Measurements from ENCODE around the gene SYTL4.

Gene SYTL4

DNA sequence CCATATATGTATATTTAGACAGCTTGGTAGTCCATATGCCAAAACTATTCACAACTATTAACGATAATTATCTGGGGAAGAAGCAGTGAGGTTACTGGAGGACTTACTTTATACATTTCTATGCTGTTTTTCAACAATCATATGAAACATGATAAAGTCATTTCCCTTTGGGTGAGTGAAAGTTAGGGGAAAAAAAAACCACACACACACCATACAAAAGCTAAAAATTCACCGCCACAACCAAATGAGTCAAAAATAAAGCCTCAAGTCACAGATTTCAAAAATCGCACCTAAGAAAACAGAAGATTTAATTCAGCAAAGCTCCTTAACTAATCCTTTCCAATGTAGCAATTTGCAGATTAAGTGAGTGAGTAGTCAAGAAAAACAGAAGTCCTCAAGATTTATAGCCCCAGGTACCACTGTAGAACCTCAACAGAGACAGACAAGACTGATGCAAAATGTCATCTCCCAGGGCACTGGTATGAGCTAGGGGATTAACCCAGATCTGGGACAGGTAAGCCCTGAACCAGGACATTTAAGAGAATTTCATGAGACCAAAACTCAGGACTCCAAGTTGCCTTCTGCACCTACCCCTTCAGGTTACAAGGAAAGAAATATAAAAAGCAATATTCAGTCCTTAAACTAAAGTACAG, 35.1 kb downstream of the SYTL4 start:
- in situ Hi-C loops (cut with HindIII; ENCODE audit: low pct_ligation_motif_present, low pct_unique_long_range_greater_than_20kb, low sequenced_read_pairs) = no loop called here

DNA sequence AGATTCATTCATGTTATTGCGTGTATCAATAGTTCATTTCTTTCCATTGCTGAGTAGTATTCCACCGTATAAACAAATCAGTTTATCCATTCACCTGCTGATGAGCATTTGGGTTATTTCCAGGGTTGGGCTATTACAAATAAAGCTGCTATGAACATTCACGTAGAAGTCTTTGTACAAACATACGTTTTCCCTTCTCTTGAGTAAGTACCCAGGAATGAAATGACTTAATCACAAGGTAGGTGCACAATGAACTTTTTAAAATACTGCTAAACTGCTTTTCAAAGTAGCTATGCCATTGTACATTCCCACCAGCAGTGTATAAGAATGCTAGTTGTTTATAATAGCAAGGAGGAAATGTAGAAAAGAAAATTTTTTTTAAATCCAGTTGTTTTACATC, 35.9 kb downstream of the SYTL4 start:
- DNase-seq = no peak
- in situ Hi-C loops (cut with HindIII; ENCODE audit: low pct_ligation_motif_present, low pct_unique_long_range_greater_than_20kb, low sequenced_read_pairs) = no loop called here

More for the DNA sequence above, 35.1 kb downstream of the SYTL4 start:
- no peak for DNase-seq

DNA sequence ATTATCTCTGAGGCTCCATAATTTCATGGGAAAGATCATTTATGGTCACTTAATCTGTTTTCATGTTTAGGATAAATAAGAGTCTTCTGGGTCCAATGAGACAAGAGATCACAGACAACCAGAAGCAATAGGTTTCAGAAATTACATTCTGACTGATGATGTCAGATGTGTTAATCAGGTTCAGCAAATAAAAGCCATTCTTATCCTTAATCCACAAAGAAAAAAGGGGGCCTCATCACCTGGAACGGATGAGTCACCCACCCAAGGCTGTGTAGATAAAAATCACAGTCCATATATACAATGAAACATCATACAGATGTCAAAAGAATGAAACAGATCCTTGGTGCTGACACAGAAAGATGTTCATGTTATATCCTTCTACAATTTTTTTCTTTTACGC, 36.6 kb downstream of the SYTL4 start:
- in situ Hi-C loops (cut with HindIII; ENCODE audit: low pct_ligation_motif_present, low pct_unique_long_range_greater_than_20kb, low sequenced_read_pairs) = no loop called here
- DNase-seq = no peak

DNA sequence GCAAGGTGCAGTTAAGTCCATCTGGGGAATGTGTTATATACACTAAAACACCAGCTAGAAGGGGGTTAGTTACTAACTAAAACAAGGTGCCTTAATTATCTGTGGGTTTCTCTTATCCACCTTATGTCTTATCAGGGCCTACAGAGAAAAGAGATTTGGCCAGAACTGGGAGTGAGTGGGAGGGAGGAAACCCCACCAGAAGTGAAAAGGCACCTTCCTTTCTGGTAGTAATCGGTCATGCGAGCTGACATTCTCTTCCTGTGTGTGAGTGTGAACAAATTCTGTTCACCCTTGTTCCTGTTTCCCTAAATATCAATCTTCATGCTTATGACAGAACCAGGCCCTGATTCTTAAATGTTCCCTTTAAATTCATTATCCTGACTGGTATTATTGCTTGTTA, 44.4 kb downstream of the SYTL4 start:
- in situ Hi-C loops (cut with HindIII; ENCODE audit: low pct_ligation_motif_present, low pct_unique_long_range_greater_than_20kb, low sequenced_read_pairs) = no loop called here
- no peak for DNase-seq

DNA sequence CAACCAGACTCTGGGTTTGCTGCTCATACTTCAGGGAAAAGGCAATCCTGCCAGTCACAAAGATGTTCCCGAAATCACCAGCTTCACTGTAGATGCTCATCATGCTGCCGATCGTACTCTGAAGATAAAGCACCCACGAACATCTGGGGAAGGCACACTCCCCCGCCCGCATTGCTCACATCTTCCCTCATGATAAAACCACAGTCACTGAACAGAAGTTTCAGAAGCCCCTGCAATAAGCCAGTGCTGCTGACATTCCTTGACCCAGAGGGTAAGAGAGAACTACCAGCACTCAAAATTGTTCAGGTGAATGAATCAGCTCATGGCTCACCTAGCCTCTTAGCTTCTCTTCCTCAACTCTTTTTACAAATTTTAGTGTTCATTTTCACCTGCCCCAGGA, 44.8 kb downstream of the SYTL4 start:
- in situ Hi-C loops (cut with HindIII; ENCODE audit: low pct_ligation_motif_present, low pct_unique_long_range_greater_than_20kb, low sequenced_read_pairs) = no loop called here
- no peak for DNase-seq

DNA sequence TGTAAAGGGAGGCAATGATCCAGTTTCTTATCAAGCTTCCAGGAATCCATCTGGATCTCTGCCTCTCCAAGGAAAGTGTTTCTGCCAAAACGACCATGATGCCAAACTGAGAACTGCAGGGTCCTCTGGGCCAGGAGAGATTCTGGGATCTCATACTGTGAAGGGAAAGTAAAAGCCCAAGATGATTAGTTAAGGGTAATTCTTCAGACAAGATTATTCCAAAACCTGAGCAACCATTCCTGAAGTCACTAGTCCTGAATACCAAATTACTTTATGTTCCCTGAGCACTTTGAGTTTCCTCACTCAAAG, 46.0 kb downstream of the SYTL4 start:
- in situ Hi-C loops (cut with HindIII; ENCODE audit: low pct_ligation_motif_present, low pct_unique_long_range_greater_than_20kb, low sequenced_read_pairs) = no loop called here

DNA sequence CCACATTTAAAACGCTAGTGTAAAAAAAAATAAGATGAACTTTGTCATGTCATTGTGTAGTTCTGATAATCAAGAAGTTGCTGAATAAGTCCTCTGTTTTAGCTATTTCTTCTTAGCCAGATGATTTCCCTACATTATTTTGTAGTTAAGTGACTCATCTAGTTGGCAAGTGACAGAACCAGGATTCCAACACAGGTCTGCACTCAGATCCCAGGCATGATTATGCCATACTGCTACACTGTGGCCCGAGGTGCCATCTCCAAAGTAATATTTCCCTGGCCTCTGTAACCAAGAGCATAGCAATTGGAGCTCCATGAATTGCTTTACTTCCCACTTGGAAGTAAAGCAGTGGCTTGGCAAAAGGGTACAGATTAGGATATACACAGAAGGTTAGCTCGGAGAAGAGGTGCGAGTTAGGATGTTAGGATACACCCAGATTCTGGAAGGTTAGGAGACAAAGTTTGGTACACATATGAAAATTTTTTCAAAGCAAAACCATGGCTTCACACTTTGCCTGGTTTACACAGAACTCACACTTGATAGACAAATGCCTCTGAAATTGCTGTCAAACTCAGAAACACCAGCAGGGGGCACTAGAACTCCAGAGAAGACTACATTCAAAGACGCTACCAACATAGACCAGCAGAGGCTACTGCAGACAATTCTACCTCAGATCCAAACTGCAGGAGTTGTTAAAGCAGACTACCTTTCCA, 46.5 kb downstream of the SYTL4 start:
- in situ Hi-C loops (cut with HindIII; ENCODE audit: low pct_ligation_motif_present, low pct_unique_long_range_greater_than_20kb, low sequenced_read_pairs) = no loop called here

More for the DNA sequence above, 46.0 kb downstream of the SYTL4 start:
- DNase-seq = no peak

DNA sequence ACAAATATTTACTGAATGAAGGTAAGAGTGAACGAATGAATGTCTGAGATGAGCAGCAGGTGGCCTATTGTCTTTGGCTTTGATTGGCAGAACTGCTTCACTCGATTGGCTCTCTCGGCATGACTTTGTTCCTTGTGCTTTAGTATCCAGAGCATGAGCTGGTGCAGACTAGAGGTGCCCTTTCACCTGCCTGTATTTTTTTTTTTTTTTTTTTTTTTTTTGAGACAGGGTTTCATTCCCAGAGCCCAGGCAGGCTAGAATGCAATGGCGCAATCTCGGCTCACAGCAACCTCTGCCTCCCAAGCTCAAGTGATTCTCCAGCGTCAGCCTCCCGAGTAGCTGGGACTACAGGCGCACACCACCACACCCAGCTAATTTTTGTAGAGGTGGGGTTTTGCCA, 49.0 kb downstream of the SYTL4 start:
- in situ Hi-C loops (cut with HindIII; ENCODE audit: low pct_ligation_motif_present, low pct_unique_long_range_greater_than_20kb, low sequenced_read_pairs) = no loop called here
- no peak for DNase-seq

More for the DNA sequence above, 46.5 kb downstream of the SYTL4 start:
- peak; percentile 59 for DNase-seq

DNA sequence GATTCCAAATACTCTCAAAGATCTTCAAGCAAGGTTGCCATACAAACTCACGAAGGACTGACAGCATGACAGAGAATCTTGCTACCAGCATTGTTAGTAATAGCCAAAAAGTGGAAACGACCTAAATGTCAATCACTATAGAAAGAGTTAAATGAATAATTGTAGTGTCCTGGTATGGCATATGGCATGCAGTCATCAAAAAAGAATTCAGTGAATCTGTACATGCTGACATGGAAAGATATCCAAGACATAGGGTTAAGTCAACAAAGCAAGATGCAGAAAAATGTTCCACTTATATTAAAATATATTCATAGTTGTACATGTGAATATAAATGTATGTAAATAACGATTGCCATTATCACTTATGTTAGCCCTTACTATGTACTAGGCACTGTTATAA, 50.3 kb downstream of the SYTL4 start:
- no peak for DNase-seq
- in situ Hi-C loops (cut with HindIII; ENCODE audit: low pct_ligation_motif_present, low pct_unique_long_range_greater_than_20kb, low sequenced_read_pairs) = no loop called here

DNA sequence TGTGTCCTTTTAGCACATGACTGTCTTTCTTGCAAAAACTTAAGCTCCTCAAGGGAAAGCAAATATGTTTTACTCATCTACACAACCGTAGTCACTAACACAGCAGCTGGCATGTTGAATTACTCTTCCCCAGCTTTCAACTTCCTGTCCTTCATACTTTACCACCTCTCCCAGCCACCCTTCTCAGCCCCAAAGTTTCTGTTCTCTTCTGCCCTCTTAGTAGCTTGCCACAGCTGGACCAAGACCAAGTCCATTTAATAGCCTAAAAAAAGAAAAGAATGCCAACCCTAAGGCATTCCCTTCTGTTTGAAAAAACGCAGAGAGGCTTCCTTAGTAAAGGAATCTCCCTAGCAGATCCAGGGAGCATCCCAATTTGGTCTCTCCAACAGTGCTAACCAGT, 51.2 kb downstream of the SYTL4 start:
- DNase-seq = no peak
- in situ Hi-C loops (cut with HindIII; ENCODE audit: low pct_ligation_motif_present, low pct_unique_long_range_greater_than_20kb, low sequenced_read_pairs) = no loop called here

DNA sequence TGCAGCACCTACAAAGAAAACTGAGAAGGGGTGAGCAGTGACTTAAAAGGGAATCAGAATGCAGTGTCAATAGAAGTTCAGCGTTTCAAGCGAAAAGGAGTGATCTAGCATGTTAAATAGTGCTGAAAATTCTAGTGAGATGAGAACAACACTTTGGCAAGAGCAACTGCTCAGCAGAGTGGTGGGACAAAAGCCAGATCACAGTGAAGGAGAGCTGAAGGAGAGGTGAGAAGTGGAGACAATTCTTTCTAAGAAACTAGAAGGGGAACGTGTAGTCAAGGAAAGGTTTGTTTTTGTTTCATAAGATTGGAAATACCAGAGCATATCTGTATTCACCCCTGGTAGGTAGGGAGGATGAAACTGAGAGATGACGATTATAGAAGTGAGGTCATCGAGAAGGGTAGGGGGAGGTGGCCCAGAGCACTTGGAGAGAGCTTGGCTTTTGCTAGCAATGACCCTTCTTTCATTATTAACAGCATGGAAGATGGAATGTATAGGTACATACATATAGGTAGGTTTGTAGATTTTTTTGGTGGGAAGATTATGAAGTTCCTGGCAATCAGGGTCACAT, 54.2 kb downstream of the SYTL4 start:
- no peak for DNase-seq
- in situ Hi-C loops (cut with HindIII; ENCODE audit: low pct_ligation_motif_present, low pct_unique_long_range_greater_than_20kb, low sequenced_read_pairs) = no loop called here

DNA sequence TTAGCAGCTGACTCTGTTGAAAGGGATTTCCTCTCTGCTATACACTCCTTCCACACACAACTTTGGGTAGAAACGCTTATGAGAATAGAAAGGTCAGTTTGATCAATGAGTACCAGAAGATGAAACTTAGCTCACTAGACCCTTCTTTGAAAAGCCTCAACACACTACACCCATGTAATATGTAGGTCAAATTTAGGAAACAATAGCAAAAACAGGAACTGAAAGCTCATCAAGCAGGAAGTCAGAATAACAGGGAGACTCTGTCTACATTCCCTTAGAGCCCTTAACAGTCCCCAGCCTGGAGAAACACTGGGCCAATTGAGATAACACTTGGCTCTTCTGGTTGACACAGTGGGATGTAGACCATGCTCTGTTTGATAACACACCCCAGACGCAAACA, 57.2 kb downstream of the SYTL4 start:
- DNase-seq = no peak
- in situ Hi-C loops (cut with HindIII; ENCODE audit: low pct_ligation_motif_present, low pct_unique_long_range_greater_than_20kb, low sequenced_read_pairs) = no loop called here

DNA sequence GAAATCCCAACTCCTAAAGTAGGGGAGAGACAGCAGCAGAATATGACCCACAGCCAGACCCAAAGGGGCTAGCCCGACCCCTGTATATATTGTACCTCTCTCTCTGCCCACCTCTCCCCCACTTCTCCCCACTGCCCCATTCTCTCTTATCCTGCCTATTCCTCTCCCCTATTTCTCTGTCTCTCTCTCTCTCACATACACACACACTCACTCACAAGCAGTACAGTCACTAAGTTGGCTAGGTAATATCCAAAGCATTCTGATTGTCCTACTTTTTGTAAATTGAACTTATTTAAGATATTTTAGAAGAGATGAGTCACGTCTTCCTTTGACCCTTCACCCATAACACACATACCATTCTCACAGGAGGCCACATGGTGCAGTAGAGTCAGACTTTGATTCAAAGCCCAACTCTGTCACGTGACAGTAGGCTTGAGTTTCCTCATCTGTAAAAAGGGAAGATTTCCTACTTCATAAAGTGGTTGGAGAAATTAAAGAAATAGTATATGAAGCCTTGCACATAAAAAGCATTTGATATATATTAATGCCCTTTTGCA, 58.4 kb downstream of the SYTL4 start:
- no peak for DNase-seq
- in situ Hi-C loops (cut with HindIII; ENCODE audit: low pct_ligation_motif_present, low pct_unique_long_range_greater_than_20kb, low sequenced_read_pairs) = no loop called here

DNA sequence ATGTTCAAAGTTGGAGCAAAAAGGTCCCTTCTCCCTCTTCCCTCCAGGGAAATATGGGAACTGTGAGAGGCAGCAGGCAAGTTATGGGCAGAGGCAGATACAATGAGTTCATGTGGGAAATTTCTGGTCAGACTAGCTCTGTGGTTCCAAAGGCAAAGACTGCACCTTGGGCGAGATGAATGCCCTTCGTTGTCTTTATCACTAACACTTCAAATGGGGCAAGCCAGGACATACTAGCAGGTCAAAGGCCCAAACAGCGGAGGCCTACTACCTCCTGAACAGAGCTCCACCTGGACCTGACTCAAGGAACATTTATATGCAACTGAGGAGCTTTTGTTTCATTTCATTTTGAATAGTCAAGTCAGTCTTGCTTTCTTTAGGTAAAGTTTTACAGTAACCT, 59.0 kb downstream of the SYTL4 start:
- no peak for DNase-seq
- in situ Hi-C loops (cut with HindIII; ENCODE audit: low pct_ligation_motif_present, low pct_unique_long_range_greater_than_20kb, low sequenced_read_pairs) = no loop called here

DNA sequence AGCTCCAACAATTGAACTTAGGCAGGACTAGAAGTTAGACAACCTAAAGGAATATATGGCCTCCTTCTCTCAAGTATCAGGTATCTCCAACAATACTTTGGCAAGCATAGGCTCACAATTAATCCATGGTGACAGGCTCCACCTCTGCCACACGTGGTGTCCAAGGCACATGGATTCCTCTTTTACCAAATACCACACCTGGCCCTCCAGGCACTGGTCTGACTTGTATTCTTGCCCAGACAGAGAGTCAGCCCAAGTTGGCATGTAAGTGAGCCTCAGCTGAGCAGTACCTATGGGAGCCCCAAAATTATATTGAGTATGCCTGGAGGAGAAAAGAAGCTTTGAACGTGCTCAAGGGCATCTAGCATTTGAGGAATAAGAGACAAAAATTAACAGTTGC, 68.3 kb downstream of the SYTL4 start:
- no peak for DNase-seq
- in situ Hi-C loops (cut with HindIII; ENCODE audit: low pct_ligation_motif_present, low pct_unique_long_range_greater_than_20kb, low sequenced_read_pairs) = no loop called here

DNA sequence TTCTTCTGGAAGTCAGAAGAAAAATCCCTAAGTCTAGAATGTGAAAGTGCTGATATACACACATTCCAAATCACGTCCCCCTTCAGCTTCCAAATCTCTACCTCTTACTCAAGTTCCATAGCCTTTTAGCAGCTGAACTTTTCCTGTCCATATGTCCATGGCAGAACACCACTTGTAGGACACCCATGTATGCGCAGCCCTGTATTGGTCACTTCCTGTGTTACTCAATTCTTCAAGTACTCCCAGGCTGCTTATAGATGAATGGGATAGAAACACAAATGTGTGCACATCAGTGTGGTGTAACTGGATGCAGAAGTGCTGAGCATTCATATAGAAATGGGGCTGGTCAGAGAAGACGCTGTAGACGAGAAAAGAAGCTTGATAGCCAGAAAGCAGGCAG, 69.1 kb downstream of the SYTL4 start:
- in situ Hi-C loops (cut with HindIII; ENCODE audit: low pct_ligation_motif_present, low pct_unique_long_range_greater_than_20kb, low sequenced_read_pairs) = no loop called here
- no peak for DNase-seq

DNA sequence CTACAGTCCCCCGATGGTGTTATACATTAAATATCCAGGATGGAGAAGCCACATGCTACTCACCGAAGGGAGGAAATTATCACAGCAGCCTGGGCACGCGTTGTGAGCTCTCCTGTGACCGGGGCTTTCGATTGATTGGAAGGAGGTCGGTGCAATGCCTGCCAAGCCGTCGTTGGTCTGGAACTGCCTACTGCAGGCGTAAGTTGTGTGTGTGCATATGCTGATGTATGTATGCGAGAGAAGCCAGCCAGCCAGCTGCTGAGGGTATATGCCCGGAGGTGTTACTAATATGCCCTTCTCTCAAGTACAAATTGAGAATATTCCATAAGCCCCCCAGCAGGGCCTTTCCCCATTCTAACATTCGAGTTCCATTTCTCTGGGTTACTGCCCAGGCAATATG, 69.8 kb downstream of the SYTL4 start:
- no peak for DNase-seq
- in situ Hi-C loops (cut with HindIII; ENCODE audit: low pct_ligation_motif_present, low pct_unique_long_range_greater_than_20kb, low sequenced_read_pairs) = no loop called here

DNA sequence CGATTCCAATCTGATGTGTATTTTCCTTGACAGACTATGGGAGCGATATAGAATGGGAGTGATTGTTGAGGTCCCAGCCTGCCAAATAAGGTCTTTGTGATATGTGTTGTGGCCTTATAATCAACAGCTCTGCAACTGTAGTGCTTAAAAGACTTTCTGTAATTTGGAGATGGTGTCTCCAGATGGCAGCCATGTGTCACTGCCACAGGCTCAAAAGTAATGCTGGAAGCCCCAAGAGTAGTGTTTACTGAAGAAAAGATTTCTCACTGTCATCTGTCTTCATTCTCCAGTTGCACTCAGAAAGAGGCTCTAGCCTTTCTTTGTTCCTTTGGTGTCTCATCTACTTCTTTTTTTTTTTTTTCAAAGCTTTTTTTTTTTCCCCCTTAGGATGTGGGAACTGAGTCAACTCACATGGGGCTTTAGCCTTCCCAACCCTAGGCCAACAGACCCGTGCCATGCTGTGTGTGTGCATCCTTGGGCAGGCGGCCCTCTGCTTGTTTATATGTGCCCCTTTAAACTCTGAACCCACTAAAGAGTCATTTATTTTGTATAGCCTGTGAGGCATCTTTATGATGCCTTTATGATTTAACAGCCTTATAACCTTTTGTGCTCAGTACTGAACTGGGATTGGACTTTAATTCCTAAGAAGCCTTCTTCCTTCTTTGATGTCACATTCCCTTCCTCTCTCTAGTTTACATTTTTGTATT, 72.3 kb downstream of the SYTL4 start:
- in situ Hi-C loops (cut with HindIII; ENCODE audit: low pct_ligation_motif_present, low pct_unique_long_range_greater_than_20kb, low sequenced_read_pairs) = no loop called here
- DNase-seq = no peak

DNA sequence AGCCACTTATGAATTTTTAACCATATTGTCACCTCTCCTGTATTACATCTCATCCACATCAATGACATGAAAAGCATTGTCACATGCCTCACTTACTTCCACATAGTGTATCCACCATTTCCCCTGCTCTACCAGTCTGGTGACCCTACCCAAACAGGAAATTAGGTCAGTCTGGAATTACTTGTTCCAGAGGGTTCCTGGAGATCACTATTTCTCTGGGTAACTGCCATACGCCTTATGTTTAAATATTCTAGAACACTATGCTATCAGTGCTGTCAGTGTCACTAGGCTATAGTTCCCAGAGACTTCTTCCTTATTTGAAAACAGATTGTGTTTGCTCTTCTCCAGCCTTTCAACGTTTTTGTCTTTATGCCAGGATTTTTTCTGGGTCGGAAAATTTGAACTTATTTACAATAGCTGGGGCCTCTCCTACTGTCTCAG, 73.0 kb downstream of the SYTL4 start:
- in situ Hi-C loops (cut with HindIII; ENCODE audit: low pct_ligation_motif_present, low pct_unique_long_range_greater_than_20kb, low sequenced_read_pairs) = no loop called here
- DNase-seq = no peak

Measured in ACHN (cell line).